ENCODE data around the gene SPON2. TPM values are rescaled to one million over a fixed set of nuclear protein-coding genes. Genes with fewer than 3 reads are reported as not detected.

The SPON2 gene
- total RNA-seq, 1 donor from 2014 or later: 3.4 TPM

- Mint-ChIP-seq H3K36me3 (ENCODE audit: low read depth) (no peaks in the 10 kb centered on the region), H3K9me3 (no peaks in the 10 kb centered on the region), H3K27me3 (no peaks in the 10 kb centered on the region), H3K4me3 (no peak overlapping the region), H3K27ac (no peak overlapping the region), H3K4me1 (peaks cover 4% of the 10 kb centered on the region)
- ATAC-seq (ENCODE audit: low read depth): no peak
- intact Hi-C loops (cut with micrococcal nuclease): no loop called here
- TF ChIP-seq CTCF (IDR thresholded peaks at IDR 0.05): no peak
- DNase-seq: no peak
- ChIA-PET POLR2A (no interaction called here), CTCF (no interaction called here)
Observed at GRCh38 chr4:1192091-1192492, 19.7 kb upstream of the SPON2 start.

- ChIA-PET CTCF (no interaction called here), POLR2A (no interaction called here)
- H3K27ac Mint-ChIP-seq: no peak overlapping the region
Observed at GRCh38 chr4:1191621-1192020, 19.2 kb upstream of the SPON2 start.

GRCh38 chr4:1187182-1187581 is 14.8 kb upstream of the SPON2 start:
- Mint-ChIP-seq H3K36me3 (ENCODE audit: low read depth) (peaks cover 3% of the 10 kb centered on the region), H3K27me3 (no peaks in the 10 kb centered on the region), H3K4me1 (peaks cover 35% of the 10 kb centered on the region), H3K27ac (no peak overlapping the region), H3K4me3 (no peak overlapping the region), H3K9me3 (peaks cover 4% of the 10 kb centered on the region)
- POLR2A ChIA-PET: interaction anchor here (0.6 kb wide), 1 partner anchor 422 kb away, joined by 3 read pairs; no protein-coding TSS in a partner anchor
- ATAC-seq (ENCODE audit: low read depth): peak; percentile 66
- no peak for TF ChIP-seq CTCF (IDR thresholded peaks at IDR 0.05)
- intact Hi-C loops (cut with micrococcal nuclease): no loop called here
- CTCF ChIA-PET: no interaction called here
- DNase-seq: no peak

More at GRCh38 chr4:1191621-1192020, 19.2 kb upstream of the SPON2 start:
- Mint-ChIP-seq H3K36me3 (ENCODE audit: low read depth) (no peaks in the 10 kb centered on the region), H3K9me3 (no peaks in the 10 kb centered on the region), H3K27me3 (no peaks in the 10 kb centered on the region), H3K4me3 (no peak overlapping the region), H3K4me1 (peaks cover 9% of the 10 kb centered on the region)
- DNase-seq (peak; percentile 5), ATAC-seq (ENCODE audit: low read depth) (no peak)
- intact Hi-C loops (cut with micrococcal nuclease): no loop called here
- TF ChIP-seq CTCF (IDR thresholded peaks at IDR 0.05): no peak

GRCh38 chr4:1183985-1184773 is 11.8 kb upstream of the SPON2 start:
- peaks cover 13% of the 10 kb centered on the region for H3K9me3 Mint-ChIP-seq
- ATAC-seq (ENCODE audit: low read depth) (peak; percentile 73), DNase-seq (no peak)
- POLR2A ChIA-PET: interaction anchor here (1.0 to 1.9 kb wide), 5 partner anchors 13 to 66 kb away, joined by 4 to 6 read pairs (median 5); no protein-coding TSS in a partner anchor
- H3K27me3 Mint-ChIP-seq: no peaks in the 10 kb centered on the region
- CTCF ChIA-PET: interaction anchor here (0.8 to 1.8 kb wide), 4 partner anchors 13 to 53 kb away, joined by 3 to 5 read pairs (median 4); partner anchors contain the start of gene SPON2
- H3K27ac Mint-ChIP-seq: peak overlapping the region; percentile 72
- peak overlapping the region; percentile 73 for H3K4me3 Mint-ChIP-seq
- H3K4me1 Mint-ChIP-seq: peaks cover 34% of the 10 kb centered on the region
- TF ChIP-seq CTCF (IDR thresholded peaks at IDR 0.05): no peak
- intact Hi-C loops (cut with micrococcal nuclease): loop anchor here (1.0 to 2.0 kb wide), 2 partner anchors 17 kb away; no protein-coding TSS in a partner anchor
- peaks cover 5% of the 10 kb centered on the region for H3K36me3 Mint-ChIP-seq (ENCODE audit: low read depth)

- Mint-ChIP-seq H3K27ac (no peak overlapping the region), H3K27me3 (no peaks in the 10 kb centered on the region), H3K36me3 (ENCODE audit: low read depth) (peaks cover 5% of the 10 kb centered on the region), H3K9me3 (peaks cover 13% of the 10 kb centered on the region), H3K4me1 (peaks cover 33% of the 10 kb centered on the region), H3K4me3 (peak overlapping the region; percentile 50)
- ChIA-PET POLR2A (no interaction called here), CTCF (interaction anchor here (1.1 kb wide), 1 partner anchor 15 kb away, joined by 3 read pairs; no protein-coding TSS in a partner anchor)
- intact Hi-C loops (cut with micrococcal nuclease): no loop called here
- TF ChIP-seq CTCF (IDR thresholded peaks at IDR 0.05): no peak
- no peak for ATAC-seq (ENCODE audit: low read depth)
- no peak for DNase-seq
Observed at GRCh38 chr4:1182313-1182712, 9.9 kb upstream of the SPON2 start.

All from activated B cell treated with CpG ODN at 0.5 μM for 24 hours (primary cell).